Measurements from ENCODE around the gene CATSPER1. TPM values are rescaled to one million over a fixed set of nuclear protein-coding genes. Genes with fewer than 3 reads are reported as not detected.

Gene CATSPER1
- total RNA-seq, 1 donor from 2014 or later = not detected

GRCh38 chr11:66047541-66048365 is 21.5 kb upstream of the CATSPER1 start:
- peak overlapping the region; percentile 31 for H3K4me3 Mint-ChIP-seq (ENCODE audit: unreplicated experiment)
- no peaks in the 10 kb centered on the region for H3K9me3 Mint-ChIP-seq (ENCODE audit: low read depth)
- H3K27me3 Mint-ChIP-seq (ENCODE audit: low read depth) = no peaks in the 10 kb centered on the region
- H3K36me3 Mint-ChIP-seq (ENCODE audit: low read depth) = peaks cover 2% of the 10 kb centered on the region
- H3K4me1 Mint-ChIP-seq (ENCODE audit: low read depth) = peaks cover 36% of the 10 kb centered on the region
- no peak for TF ChIP-seq CTCF (IDR thresholded peaks at IDR 0.05)
- DNase-seq (ENCODE audit: low spot score) = peak; percentile 47
- H3K27ac Mint-ChIP-seq (ENCODE audit: unreplicated experiment) = peak overlapping the region; percentile 45

DNA sequence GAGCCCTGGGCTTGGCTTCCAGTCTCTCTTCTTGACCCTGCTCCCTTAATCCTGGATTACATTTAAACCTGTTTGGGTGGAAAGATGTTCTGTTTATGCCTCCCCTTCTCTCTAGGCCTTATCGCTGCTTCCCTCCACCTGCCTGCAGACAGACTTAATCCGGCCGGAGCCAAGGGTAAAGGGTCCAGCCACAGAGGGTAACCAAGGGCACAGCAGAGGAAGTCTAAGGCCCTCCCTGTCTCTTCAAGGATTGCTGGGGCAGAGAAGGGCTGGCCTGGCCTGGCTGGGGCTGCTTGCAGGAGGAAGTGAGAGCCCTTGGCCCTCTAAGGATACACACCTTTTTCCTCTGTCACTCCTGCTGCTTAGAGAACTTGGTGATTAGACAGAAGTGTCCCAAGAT is 20.6 kb upstream of the CATSPER1 start:
- H3K4me3 Mint-ChIP-seq (ENCODE audit: unreplicated experiment) = no peak overlapping the region
- DNase-seq (ENCODE audit: low spot score) = no peak
- no peaks in the 10 kb centered on the region for H3K9me3 Mint-ChIP-seq (ENCODE audit: low read depth)
- H3K4me1 Mint-ChIP-seq (ENCODE audit: low read depth) = peaks cover 32% of the 10 kb centered on the region
- no peak for TF ChIP-seq CTCF (IDR thresholded peaks at IDR 0.05)
- no peaks in the 10 kb centered on the region for H3K27me3 Mint-ChIP-seq (ENCODE audit: low read depth)
- no peaks in the 10 kb centered on the region for H3K36me3 Mint-ChIP-seq (ENCODE audit: low read depth)
- H3K27ac Mint-ChIP-seq (ENCODE audit: unreplicated experiment) = no peak overlapping the region

- Mint-ChIP-seq H3K9me3 (ENCODE audit: low read depth) (no peaks in the 10 kb centered on the region), H3K36me3 (ENCODE audit: low read depth) (no peaks in the 10 kb centered on the region)
- TF ChIP-seq CTCF (IDR thresholded peaks at IDR 0.05) = peak; percentile 97
Measured at GRCh38 chr11:66045177-66045639, 18.9 kb upstream of the CATSPER1 start.

GRCh38 chr11:66044757-66045156 is 18.5 kb upstream of the CATSPER1 start:
- Mint-ChIP-seq H3K36me3 (ENCODE audit: low read depth) (no peaks in the 10 kb centered on the region), H3K27ac (ENCODE audit: unreplicated experiment) (no peak overlapping the region), H3K4me3 (ENCODE audit: unreplicated experiment) (no peak overlapping the region), H3K27me3 (ENCODE audit: low read depth) (no peaks in the 10 kb centered on the region), H3K4me1 (ENCODE audit: low read depth) (peaks cover 21% of the 10 kb centered on the region), H3K9me3 (ENCODE audit: low read depth) (no peaks in the 10 kb centered on the region)
- no peak for DNase-seq (ENCODE audit: low spot score)
- TF ChIP-seq CTCF (IDR thresholded peaks at IDR 0.05) = no peak

More at GRCh38 chr11:66045177-66045639, 18.9 kb upstream of the CATSPER1 start:
- no peak for DNase-seq (ENCODE audit: low spot score)
- Mint-ChIP-seq H3K27me3 (ENCODE audit: low read depth) (no peaks in the 10 kb centered on the region), H3K4me3 (ENCODE audit: unreplicated experiment) (no peak overlapping the region), H3K27ac (ENCODE audit: unreplicated experiment) (no peak overlapping the region), H3K4me1 (ENCODE audit: low read depth) (peaks cover 21% of the 10 kb centered on the region)

DNA sequence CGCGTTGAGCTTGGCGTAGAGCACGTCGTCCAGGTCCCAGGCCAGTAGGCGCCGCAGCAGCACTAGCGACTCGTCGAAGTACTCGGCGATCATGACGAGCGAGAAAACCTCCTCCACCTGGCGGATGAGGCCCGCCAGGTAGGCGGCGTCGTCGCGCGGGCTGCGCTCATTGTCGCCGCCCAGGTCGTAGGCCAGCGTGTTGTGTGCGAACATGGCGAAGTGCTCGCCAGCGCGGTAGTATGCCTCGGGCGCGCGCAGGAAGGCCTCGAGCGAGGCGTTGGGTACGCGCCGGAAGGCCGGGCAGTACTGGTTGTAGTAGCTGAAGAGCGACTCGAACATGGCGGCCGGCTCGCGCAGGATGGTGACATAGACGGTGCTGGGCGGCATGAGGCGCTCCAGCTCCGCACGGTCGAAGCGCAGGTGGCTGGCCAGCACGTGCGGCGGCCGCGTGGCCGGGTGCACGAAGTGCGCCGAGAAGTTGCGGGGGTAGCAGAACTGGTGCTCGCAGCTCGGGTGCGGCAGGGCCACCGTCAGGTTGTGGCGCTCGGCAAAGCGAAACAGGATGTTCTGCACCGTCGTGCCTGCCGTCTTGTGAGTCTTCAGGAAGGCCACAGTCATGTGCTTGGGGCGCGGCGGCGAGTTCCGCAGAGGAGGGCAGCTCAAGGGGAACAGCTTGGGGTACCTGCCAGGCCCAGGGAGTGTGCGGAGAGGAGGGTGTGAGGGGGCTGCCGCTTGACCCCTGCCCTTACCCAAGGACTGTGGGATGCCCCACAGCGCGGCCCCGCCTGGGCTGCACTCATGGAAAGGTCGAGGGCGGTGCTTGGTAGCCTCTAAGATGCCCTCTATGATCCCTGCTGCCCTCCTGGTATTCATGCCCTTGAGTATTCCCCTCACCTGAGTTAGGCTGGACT is 17.0 kb upstream of the CATSPER1 start:
- no peaks in the 10 kb centered on the region for H3K9me3 Mint-ChIP-seq (ENCODE audit: low read depth)
- H3K27ac Mint-ChIP-seq (ENCODE audit: unreplicated experiment) = no peak overlapping the region
- no peaks in the 10 kb centered on the region for H3K27me3 Mint-ChIP-seq (ENCODE audit: low read depth)
- H3K4me3 Mint-ChIP-seq (ENCODE audit: unreplicated experiment) = no peak overlapping the region
- no peaks in the 10 kb centered on the region for H3K36me3 Mint-ChIP-seq (ENCODE audit: low read depth)
- TF ChIP-seq CTCF (IDR thresholded peaks at IDR 0.05) = no peak
- no peak for DNase-seq (ENCODE audit: low spot score)
- H3K4me1 Mint-ChIP-seq (ENCODE audit: low read depth) = peaks cover 12% of the 10 kb centered on the region
